Measurements from ENCODE around the gene RSPO4.

The RSPO4 gene

GRCh38 chr20:957544-957943, 44.6 kb downstream of the RSPO4 start:
- peak; percentile 4 to 10 for DNase-seq (ENCODE audit: low read depth in 2 of 2)
- TF ChIP-seq CTCF (IDR thresholded peaks at IDR 0.05; ENCODE audit: low read depth, low read length): peak; percentile 27

GRCh38 chr20:956330-956951, 45.7 kb downstream of the RSPO4 start:
- no peak overlapping the region for H3K4me3 ChIP-seq (replicated peaks in 1 of 2; ENCODE audit: low read depth in 2 of 2, low read length in 2 of 2)
- DNase-seq (ENCODE audit: low read depth in 2 of 2): peak; percentile 65 to 66
- peak; percentile 98 for TF ChIP-seq CTCF (IDR thresholded peaks at IDR 0.05; ENCODE audit: low read depth, low read length)

More at GRCh38 chr20:957544-957943, 44.6 kb downstream of the RSPO4 start:
- no peak overlapping the region for H3K4me3 ChIP-seq (replicated peaks in 1 of 2; ENCODE audit: low read depth in 2 of 2, low read length in 2 of 2)

GRCh38 chr20:955656-956055, 46.5 kb downstream of the RSPO4 start:
- TF ChIP-seq CTCF (IDR thresholded peaks at IDR 0.05; ENCODE audit: low read depth, low read length): no peak
- DNase-seq (ENCODE audit: low read depth in 2 of 2): no peak
- H3K4me3 ChIP-seq (replicated peaks in 1 of 2; ENCODE audit: low read depth in 2 of 2, low read length in 2 of 2): no peak overlapping the region

GRCh38 chr20:955111-955510, 47.0 kb downstream of the RSPO4 start:
- no peak overlapping the region for H3K4me3 ChIP-seq (replicated peaks in 1 of 2; ENCODE audit: low read depth in 2 of 2, low read length in 2 of 2)
- DNase-seq (ENCODE audit: low read depth in 2 of 2): no peak
- TF ChIP-seq CTCF (IDR thresholded peaks at IDR 0.05; ENCODE audit: low read depth, low read length): no peak

- no peak overlapping the region for H3K4me3 ChIP-seq (replicated peaks in 1 of 2; ENCODE audit: low read depth in 2 of 2, low read length in 2 of 2)
- peak; percentile 13 for TF ChIP-seq CTCF (IDR thresholded peaks at IDR 0.05; ENCODE audit: low read depth, low read length)
- peak in 1 of 2 donors; percentile 4 for DNase-seq (ENCODE audit: low read depth in 2 of 2)
These were observed 48.4 kb downstream of the RSPO4 start for GRCh38 chr20:953742-954141.

- no peak overlapping the region for H3K4me3 ChIP-seq (replicated peaks in 1 of 2; ENCODE audit: low read depth in 2 of 2, low read length in 2 of 2)
- DNase-seq (ENCODE audit: low read depth in 2 of 2): no peak
- no peak for TF ChIP-seq CTCF (IDR thresholded peaks at IDR 0.05; ENCODE audit: low read depth, low read length)
These were observed 49.8 kb downstream of the RSPO4 start for GRCh38 chr20:952196-952795.

All from cardiac fibroblast (primary cell).